ENCODE measurements around the gene DMBX1.

Gene DMBX1

DNA sequence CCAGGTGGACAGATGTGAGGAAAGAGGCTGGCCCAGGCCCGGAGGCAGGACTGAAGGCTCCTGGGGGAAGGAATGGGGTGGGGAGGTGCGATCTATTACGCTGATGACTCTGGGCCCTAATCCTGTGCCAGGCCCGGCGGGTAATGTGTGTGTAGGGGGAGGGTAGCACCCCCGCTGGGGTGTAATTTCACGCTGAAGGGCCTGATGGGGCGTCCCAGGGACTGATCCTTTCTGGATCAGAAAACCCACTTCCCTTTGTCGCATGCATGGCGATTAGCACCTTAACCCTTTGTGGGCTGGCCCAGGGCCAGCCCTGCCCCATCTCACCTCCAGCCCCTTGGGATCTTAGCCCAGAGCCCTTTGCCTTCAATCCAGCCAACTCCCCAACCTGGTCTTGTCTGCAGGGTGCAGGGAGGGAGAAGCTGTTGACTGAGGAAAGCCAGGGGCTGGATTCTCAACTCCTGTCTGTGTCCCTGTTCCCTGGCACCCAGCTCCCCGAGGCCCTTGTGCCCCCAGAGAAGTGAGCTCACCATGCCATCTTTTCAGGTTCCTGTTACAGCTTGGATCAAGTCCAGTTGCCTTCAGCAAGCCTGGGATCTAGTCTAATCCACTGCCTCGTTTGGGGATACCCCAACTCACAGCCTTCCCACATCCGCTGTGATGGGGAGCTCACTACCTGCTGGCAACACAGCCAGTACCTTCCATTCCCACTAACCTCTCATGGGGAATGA is 35.8 kb downstream of the DMBX1 start:
- no peak overlapping the region for H3K4me3 ChIP-seq (ENCODE audit: low read depth, low read length)
- TF ChIP-seq, protein P1, sequence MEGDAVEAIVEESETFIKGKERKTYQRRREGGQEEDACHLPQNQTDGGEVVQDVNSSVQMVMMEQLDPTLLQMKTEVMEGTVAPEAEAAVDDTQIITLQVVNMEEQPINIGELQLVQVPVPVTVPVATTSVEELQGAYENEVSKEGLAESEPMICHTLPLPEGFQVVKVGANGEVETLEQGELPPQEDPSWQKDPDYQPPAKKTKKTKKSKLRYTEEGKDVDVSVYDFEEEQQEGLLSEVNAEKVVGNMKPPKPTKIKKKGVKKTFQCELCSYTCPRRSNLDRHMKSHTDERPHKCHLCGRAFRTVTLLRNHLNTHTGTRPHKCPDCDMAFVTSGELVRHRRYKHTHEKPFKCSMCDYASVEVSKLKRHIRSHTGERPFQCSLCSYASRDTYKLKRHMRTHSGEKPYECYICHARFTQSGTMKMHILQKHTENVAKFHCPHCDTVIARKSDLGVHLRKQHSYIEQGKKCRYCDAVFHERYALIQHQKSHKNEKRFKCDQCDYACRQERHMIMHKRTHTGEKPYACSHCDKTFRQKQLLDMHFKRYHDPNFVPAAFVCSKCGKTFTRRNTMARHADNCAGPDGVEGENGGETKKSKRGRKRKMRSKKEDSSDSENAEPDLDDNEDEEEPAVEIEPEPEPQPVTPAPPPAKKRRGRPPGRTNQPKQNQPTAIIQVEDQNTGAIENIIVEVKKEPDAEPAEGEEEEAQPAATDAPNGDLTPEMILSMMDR (IDR thresholded peaks at IDR 0.05; ENCODE audit: borderline replicate concordance, insufficient read depth, low read depth, low read length) = no peak

DNA sequence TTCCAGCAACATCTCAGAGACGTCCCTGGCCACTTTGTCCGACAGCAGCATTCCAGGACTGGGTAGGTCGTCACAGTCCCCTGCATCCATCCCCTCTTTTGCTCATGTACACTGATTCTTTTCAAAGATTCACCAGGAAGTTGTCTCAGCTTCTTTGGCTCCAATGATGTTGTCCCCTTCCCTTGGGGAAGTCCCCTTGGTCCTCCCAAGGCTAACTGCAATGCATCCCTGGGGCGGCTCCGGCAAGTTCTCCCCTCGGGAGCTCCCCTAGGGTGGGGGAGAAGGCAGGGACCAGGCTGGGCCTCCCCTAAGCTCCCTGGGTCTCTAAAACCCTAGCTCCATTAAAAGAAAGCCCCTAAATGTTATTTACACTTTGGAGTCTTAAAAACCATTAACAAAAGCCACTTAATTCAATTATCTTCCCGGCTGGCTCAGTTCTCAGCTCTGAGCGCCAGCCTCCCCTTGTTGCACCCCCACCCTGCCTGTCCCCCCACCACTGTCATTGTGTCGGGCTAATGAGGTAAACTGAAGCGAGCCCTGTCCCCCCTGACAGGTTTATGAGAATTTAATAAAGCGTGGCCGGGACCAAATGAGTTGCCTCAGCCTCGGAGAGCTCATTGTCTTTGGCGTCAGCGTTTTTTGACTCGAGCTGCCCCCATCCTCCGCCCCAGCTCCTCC is 36.5 kb downstream of the DMBX1 start:
- H3K4me3 ChIP-seq (ENCODE audit: low read depth, low read length) = no peak overlapping the region

DNA sequence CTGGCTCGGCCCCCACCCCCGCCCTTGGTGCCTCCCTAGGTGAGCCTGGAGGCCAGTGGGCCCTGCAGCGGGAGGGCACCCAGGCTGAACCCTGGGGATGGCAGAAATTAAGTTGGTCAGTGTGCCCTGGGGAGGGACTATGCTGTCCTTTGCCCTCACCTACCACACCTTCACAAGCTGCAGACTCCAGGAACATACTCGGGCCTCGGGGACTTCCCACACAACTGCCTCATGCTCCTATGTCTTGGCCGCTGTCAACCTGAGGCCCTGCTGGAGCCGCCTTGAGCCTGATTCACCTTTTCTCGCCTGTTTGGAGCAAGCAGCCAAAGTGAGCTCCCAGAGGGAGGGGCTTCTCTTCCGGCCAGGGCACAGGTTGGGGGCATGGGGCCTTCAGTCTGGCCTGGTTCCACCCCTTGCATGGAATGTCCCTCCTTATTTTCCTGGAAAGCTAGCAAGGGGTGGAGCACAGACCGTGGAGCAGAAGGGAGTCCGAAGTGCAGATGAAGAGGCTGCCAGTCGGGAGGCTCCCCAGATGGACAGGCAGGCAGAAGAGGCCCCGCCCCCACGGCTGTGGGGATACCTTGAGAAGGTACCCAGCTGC is 37.2 kb downstream of the DMBX1 start:
- no peak overlapping the region for H3K4me3 ChIP-seq (ENCODE audit: low read depth, low read length)
- TF ChIP-seq, protein P1 (IDR thresholded peaks at IDR 0.05; ENCODE audit: borderline replicate concordance, insufficient read depth, low read depth, low read length) = no peak

More for the DNA sequence above, 36.5 kb downstream of the DMBX1 start:
- TF ChIP-seq, protein P1 (IDR thresholded peaks at IDR 0.05; ENCODE audit: borderline replicate concordance, insufficient read depth, low read depth, low read length) = no peak

DNA sequence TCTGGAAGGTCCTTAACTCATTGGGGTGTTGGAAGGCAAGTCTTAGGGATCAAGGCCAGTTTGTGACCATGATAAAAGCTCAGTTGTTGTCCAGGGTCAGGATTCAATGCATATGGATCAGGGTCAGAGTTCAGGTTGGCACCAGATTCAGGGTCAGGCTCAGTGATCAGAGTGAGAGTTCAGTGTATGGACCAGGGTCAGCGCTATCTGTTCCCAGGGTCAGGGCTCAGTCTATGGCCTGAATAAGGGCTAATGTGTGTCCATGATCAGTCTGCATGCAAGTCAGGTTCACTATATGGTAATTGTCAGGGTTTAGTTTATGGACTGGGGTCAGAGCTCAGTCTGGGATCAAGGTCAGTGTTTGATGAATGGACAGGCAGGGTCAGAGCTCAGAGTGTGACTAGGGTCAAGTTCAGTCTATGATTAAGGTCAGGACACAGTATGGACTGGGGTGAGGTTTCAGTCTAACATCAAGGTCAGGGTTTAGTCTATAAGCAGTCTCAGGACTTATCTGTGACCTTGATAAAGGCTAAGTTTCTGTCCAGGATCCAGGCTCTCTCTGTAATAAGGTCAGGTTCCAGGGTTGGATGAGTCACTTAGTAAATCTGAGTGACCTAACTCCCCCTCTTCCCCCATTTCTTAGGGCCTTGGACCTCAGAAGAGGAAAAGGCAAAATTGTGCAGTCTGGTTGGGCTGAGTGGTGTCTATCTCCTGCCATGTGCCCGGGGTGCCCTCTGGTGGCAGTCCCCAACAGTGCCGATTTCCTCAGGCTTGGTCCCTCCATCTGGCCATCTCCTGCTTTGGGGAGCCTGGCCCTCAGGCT is 38.0 kb downstream of the DMBX1 start:
- H3K4me3 ChIP-seq (ENCODE audit: low read depth, low read length) = no peak overlapping the region
- TF ChIP-seq, protein P1 (IDR thresholded peaks at IDR 0.05; ENCODE audit: borderline replicate concordance, insufficient read depth, low read depth, low read length) = peak; percentile 97

DNA sequence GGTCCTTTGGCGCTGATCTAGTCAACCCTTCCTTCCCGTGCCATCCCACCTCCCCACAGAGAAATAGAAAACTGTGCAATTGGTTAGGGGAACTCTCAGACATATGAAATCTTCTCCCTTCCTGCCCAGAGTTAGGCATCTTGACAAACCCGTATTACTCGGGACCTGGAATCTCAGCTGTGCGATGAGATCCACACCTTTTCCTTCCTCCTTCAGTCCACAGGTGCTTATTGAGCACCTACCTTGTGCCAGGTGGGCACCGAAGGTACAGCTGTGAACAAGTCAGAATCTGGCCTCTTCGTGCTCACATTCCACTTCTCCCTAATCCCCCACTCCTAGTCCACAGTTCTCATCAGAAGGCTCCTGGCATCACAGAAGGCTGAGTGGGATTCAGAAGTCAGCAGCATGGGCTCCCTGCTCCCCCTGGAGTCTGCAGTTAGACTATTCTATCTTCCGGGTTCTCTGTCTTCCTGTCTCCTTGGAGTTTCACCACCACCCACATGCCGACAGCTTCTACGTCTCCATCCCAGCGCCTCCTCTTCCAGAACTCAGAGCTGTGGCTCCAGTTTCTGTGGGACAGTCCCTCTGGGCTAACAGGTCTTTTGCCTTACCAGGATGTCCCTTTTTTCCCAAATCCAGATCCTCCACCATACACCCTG is 38.8 kb downstream of the DMBX1 start:
- TF ChIP-seq, protein P1 (IDR thresholded peaks at IDR 0.05; ENCODE audit: borderline replicate concordance, insufficient read depth, low read depth, low read length) = no peak

DNA sequence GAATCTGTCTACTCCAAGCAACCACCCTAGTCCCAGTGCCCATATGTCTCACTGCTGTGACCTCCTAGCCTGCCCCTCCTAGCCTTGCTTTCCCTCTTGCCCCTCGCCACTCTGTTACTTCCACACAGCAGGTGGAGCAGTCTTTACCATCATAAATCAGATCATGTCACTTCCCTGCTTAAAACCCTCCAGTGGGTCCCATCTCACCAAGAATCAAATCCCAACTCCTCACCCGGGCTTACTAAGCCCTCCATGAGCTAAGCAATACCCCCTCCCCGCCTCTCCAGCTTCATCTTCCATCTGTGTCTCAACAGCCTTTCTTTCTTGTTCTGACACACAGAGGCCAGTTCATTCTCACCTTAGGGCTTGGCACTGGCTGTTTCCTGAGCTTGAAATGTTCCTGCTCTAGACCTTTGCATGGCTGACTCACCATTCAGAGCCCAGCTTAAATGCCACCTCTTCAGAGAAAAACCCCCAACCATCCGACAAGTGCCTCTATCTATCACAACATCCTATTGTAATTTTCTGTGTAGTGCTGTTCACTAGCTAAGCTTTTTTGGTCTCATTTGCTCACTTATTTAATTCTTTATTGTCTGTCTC is 39.5 kb downstream of the DMBX1 start:
- TF ChIP-seq, protein P1 (IDR thresholded peaks at IDR 0.05; ENCODE audit: borderline replicate concordance, insufficient read depth, low read depth, low read length) = no peak
- H3K4me3 ChIP-seq (ENCODE audit: low read depth, low read length) = no peak overlapping the region

More for the DNA sequence above, 38.8 kb downstream of the DMBX1 start:
- H3K4me3 ChIP-seq (ENCODE audit: low read depth, low read length) = no peak overlapping the region
